GM18498 (cell line): ENCODE measurements around the gene RALGPS1.

Experiments
- ATAC-seq: cut with Tn5 transposase; IDR thresholded peaks from one replicate; pipeline ENCODE4 v1.9.1; 2021; ENCODE audit warnings: mild to moderate bottlenecking, moderate library complexity; ENCODE audit not compliant: unreplicated experiment

The RALGPS1 gene

DNA sequence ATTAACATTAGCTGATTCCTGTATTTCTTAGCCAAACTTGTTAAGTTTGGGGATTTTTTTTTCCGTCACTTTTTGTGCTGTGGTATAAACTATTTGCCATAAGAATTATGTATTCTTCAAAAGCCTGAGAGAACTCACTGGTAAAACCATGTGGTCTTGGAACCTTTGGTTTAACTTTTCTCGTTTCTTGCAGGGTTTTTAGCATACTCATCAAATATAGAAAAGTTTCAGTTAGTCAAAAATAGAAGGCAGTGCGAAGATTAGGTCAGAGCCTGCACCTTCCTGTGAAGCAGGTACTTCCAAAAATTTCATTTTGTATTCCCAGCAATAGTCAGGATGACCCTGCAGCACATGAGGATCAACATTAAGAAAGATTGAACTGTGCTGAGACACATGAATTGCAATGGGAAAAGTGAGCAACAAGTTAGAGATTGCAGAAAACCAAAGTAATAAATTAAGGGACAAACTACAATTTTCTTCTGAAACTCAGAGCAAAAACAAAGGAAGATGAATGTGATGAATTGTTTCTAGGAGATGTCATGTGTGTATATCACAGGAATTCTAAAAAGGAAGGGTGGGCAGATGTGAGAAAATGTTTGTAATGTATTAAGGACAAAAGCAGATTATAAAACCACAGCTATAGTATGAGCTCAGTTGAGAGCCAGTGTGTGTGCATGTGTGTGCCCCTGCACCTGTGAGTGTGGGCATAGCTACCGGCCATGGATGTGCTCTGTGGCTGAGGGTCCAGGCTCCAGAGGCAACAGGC is 105.6 kb downstream of the RALGPS1 start:
- ATAC-seq: no peak

GRCh38 chr9:127020802-127021078 is 106.2 kb downstream of the RALGPS1 start:
- no peak for ATAC-seq

- no peak for ATAC-seq
Measured at GRCh38 chr9:127021664-127022363, 107.2 kb downstream of the RALGPS1 start.

GRCh38 chr9:127022913-127023660 is 108.5 kb downstream of the RALGPS1 start:
- no peak for ATAC-seq

DNA sequence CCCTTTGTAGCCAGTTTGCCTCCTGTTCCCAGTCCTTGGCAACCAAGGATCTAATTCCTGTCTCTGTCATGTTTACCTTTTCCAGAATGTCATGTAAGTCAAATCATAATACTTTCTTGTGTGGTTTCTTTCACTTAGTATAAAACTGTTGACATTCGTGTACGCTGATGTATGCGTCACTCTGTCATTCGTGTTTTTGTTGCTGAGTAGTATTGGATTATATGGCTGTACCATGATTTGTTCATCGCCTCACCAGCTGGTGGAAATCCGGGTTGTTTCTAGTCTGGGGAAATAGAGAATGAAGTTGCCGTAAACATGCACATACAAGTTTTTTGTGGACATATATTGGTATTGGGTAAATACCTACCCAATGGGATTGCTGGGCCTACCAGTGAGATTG is 110.5 kb downstream of the RALGPS1 start:
- no peak for ATAC-seq

DNA sequence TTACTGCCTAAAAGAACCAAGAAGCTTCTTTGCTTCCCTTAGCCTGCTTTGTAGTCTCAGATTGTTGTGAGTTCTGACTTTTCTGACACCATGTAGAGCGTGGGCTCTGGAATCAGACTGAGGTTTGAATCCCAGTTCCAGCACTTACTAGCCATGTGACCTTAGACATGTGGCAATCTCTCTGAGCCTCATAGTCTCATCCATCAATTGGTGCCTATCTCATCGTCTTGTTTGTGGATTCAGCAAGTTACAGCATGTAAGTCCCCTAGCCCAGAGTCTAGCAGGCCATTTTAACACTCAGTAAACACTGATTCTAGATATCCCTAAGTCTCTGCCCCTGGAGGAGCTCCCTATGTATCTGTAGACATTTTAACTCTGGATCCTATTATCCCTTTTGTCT is 113.1 kb downstream of the RALGPS1 start:
- ATAC-seq: no peak

DNA sequence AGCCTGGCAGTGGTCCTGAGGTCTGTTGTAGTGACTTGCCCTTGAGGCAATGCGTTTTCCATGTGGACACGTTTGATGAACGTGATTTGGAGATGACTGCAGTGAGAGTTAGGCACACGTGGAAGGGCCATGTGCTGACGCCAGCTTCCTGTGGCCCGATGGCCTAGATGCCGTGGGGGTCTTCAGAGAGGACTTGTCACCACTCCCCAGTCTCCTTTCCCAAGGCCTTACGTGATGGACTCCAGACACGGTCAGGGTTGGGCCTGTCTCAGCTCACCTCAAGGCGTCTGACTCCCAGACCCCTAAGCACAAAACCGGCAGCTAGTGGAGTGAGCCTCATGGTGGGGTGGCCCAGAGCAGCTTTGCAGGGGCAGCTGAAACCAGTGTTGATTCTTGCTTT is 115.0 kb downstream of the RALGPS1 start:
- ATAC-seq: no peak

DNA sequence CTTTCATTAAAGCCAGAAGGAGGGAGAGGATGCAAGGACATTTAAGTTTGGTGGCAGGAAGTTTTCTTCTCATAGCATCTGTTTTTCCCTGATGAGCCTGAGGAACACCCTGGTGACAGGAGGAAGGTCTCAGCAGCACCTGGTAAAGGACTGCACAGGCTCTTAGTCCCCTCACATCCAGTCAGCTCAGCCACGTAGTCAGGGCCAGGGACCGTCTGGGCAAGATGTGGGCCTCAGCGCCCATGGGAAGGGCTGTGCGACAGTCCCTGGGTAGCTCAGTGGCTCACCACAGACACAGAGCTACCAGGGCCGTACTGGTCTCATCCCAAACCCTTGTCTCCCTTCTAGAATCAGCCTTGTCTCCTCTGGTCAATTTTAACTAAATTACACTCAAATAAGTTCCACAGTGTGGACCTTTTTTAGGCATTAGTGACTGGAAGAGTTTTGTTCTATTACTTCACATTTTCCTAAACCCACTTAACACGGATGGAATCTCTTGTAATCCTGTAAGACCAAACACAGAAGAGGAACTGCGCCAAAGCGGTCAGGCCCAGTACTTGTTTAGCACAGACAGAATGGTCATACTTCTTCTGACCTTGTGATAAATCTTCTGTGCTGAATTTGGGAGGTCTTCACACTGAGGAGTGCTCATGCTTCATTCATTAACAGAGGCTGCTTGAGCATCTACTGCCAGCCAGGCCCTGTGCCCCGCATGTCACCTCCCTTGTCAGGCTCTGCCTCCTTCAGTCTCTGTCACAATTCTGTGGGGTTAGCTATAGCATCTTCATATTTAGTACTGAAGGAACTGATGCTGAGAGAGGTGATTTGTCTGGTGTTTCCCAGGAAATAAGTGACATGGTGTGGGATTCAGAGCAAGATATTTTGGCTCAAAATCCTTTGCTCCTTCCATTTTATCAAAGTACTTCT is 116.5 kb downstream of the RALGPS1 start:
- no peak for ATAC-seq

DNA sequence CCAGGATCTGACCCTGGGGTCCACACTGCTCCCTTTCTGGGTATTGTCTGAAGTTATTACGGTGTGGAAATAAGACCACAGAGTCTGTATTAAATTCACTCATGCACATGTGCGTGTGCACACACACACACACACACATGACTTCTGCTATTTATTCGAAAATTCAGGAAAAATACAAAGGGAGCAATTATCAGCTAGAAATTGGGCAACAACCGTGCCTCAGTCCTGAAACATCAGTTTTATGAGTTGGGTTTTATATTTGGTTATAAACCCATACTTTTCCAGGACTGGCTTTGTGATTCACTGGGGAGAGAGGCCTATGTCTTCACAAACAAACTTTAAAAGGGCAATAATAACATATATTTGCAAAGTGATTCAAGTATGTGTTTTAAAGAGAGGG is 117.7 kb downstream of the RALGPS1 start:
- ATAC-seq: no peak

- no peak for ATAC-seq
Measured at GRCh38 chr9:127033061-127033460, 118.5 kb downstream of the RALGPS1 start.

DNA sequence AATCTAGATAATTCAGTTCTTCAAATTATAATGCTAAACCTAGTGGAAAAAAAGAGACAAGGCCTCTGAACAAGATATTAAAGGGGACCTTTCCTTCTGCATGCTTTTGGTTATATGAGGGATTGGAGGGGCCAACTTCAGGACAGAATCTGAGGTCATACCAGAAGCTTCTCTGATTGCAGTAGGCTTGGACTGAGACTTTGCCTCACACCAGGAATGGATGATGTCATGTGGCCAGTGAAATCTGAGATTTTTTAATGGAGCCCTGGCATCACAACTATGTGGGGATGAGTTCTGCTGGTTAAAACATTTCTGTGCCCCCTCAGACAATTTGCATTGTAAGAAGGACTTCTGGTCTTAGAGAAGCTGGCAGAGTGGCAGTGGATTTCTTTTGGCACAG is 119.2 kb downstream of the RALGPS1 start:
- ATAC-seq: no peak

DNA sequence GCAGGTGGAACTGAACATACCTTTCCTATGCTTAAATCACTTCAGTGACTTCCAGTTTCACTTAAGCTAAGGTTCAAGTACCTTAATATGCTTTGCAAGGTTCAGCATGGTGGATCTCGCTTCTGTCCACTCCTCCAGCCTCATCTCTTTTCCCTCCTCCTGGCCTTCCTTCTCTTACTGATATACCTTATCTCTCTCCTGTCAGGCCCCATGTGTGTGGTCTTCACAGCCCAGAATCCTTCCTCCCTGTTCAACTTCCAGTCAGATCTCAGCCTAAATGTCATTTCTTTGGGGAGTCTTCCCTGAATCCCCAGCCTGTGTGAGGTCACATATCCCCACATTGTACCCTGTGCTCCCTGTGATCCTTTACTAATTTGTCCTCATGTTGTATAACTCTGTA is 120.1 kb downstream of the RALGPS1 start:
- no peak for ATAC-seq

GRCh38 chr9:127035423-127035822 is 120.8 kb downstream of the RALGPS1 start:
- no peak for ATAC-seq

DNA sequence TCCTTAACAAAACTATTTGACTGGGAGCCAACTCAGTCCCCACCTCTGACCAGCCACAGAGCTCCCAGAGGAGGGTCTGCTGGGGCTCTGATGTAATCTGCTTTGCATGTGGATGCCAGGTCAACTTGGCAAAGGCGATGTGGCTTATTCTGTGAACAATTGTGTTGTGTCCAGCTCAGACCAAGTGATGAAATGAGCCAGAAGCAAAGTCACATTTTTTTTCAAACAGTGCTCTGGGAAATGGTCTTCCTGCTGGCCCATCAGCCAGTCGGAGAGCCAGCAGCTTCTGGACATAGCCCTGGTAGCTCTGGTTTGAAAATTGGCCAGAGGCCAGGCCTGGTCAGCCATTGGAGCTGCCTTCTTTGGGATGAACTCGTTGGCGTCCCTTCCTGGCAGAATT is 121.4 kb downstream of the RALGPS1 start:
- no peak for ATAC-seq

DNA sequence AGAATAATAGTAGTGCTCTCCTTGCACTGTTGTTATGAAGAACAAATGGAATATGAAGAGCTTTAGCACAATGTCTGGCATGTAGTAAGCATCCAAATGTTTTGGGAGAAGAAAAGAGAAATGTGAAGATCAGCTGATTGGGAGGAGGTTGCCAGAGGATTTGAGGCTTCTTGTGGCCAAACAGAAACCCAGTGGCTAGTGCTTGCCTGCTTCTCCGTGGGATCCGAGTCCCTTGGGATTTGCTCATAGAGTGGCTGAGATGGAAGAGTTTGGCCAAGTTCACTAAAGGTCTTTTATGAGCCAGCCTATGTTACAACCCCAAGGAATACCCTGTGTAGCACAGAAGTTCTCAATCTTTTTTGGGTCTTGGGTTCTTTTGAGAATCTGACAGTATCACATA is 121.9 kb downstream of the RALGPS1 start:
- ATAC-seq: no peak

GRCh38 chr9:127038531-127038930 is 123.9 kb downstream of the RALGPS1 start:
- no peak for ATAC-seq

DNA sequence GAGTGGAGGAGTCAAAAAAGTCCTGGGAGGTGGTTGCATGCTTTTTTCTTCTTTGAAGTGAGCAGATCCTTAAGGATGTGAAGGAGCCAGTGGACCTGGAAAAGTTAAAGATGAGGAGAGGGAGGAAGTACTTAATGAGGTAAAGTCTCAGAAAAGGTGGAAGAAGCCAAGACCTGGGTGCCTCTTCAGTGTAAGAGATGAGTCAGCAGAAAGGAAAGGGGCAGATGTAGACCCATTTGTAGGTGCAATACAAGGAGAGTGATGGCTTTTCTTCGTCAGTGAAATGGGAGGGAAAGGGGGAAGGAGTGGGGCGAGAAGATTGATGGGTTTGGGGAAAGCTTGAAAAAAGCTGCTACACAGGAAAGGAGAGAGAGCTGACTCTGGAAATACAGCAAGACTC is 124.9 kb downstream of the RALGPS1 start:
- no peak for ATAC-seq

GRCh38 chr9:127045148-127045547 is 130.6 kb downstream of the RALGPS1 start:
- ATAC-seq: no peak

GRCh38 chr9:127047971-127048370 is 133.4 kb downstream of the RALGPS1 start:
- ATAC-seq: no peak

GRCh38 chr9:127049044-127049443 is 134.5 kb downstream of the RALGPS1 start:
- peak; percentile 54 for ATAC-seq

DNA sequence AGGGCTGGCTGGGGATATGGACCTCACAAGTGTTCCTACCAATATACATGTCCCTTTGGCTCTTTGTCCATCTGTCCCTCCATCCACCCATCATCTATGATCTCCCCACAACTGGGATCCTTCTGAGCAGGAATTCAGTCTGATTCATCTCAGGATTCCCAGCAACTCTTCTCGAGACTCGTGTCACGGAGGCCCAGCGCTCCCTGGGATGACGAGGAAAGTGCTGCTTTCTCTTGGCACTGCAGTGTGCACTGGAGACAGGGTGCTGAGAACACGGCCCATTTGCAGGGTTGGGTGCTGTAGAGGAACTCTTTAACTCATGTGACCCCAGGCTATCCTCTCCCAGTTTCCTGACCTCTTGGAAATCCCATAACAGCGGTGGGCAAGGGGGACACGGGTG is 135.0 kb downstream of the RALGPS1 start:
- no peak for ATAC-seq
